Cardiac fibroblast (primary cell): Measurements from ENCODE around the gene GALK1.
A peak's percentile ranks its signal among the peaks of the same experiment; 100 is the strongest.

Source experiments
- DNase-seq, 2 donors: peaks; one replicate each; pipeline versions ENCODE4 v3.0.0 to v3.0.0-alpha.2; 2010; ENCODE audit warnings: low read depth in 2 of 2
- H3K4me3 ChIP-seq, 2 donors: replicated peaks in 1 of 2; 1 replicate in 1 of 2; 2 replicates in 1 of 2; pipeline ENCODE4 v1.5.1; 2011; ENCODE audit warnings: low read depth in 2 of 2, low read length in 2 of 2, mild to moderate bottlenecking in 2 of 2, moderate library complexity in 1 of 2
- CTCF ChIP-seq: IDR thresholded peaks from one replicate; pipeline ENCODE4 v1.5.1; 2011; ENCODE audit warnings: low read depth, mild to moderate bottlenecking, low read length, inconsistent platforms

GALK1 gene

GRCh38 chr17:75738218-75738802 lies 26.7 kb downstream of the GALK1 start:
- H3K4me3 ChIP-seq, result no peak overlapping the region
- no peak for TF ChIP-seq CTCF
- peak; percentile 46 to 59 for DNase-seq

GRCh38 chr17:75737133-75737962 lies 27.6 kb downstream of the GALK1 start:
- no peak for TF ChIP-seq CTCF
- DNase-seq, result no peak
- no peak overlapping the region for H3K4me3 ChIP-seq

- DNase-seq, result no peak
- no peak for TF ChIP-seq CTCF
Observed at GRCh38 chr17:75736173-75736835, 28.7 kb downstream of the GALK1 start.

GRCh38 chr17:75734674-75735294 lies 30.2 kb downstream of the GALK1 start:
- TF ChIP-seq CTCF, result no peak
- no peak for DNase-seq

More at GRCh38 chr17:75736173-75736835, 28.7 kb downstream of the GALK1 start:
- no peak overlapping the region for H3K4me3 ChIP-seq

GRCh38 chr17:75733471-75733870 lies 31.5 kb downstream of the GALK1 start:
- DNase-seq, result no peak
- no peak for TF ChIP-seq CTCF

More at GRCh38 chr17:75734674-75735294, 30.2 kb downstream of the GALK1 start:
- H3K4me3 ChIP-seq, result no peak overlapping the region

GRCh38 chr17:75731716-75732498 lies 33.1 kb downstream of the GALK1 start:
- DNase-seq, result no peak
- H3K4me3 ChIP-seq, result no peak overlapping the region
- no peak for TF ChIP-seq CTCF

More at GRCh38 chr17:75733471-75733870, 31.5 kb downstream of the GALK1 start:
- H3K4me3 ChIP-seq, result no peak overlapping the region
